ENCODE data around the gene VPS4A. TPM values are rescaled to one million over a fixed set of nuclear protein-coding genes. Genes with fewer than 3 reads are reported as not detected.

Gene VPS4A
- total RNA-seq, 1 experiment from 2014 or later, result 42.2 TPM

- Histone ChIP-seq H3K27me3 (ENCODE audit: insufficient read depth, low read length) (no peaks in the 10 kb centered on the region), H3K79me2 (ENCODE audit: insufficient read depth, low read length) (no peaks in the 10 kb centered on the region), H3K27ac (ENCODE audit: low read depth, low read length) (no peak overlapping the region), H3K9ac (ENCODE audit: low read length) (no peak overlapping the region), H3K36me3 (ENCODE audit: control insufficient read depth in 1 of 2, insufficient read depth in 2 of 2, low read length in 2 of 2) (peaks cover 0 to 17% of the 10 kb centered on the region in 2 experiments; a peak in 2 of 4 replicates), H3K4me3 (replicated peaks in 1 of 2; ENCODE audit: low read depth in 1 of 2, low read length in 2 of 2) (no peak overlapping the region), H2AFZ (ENCODE audit: low read depth, low read length, poor library complexity, severe bottlenecking) (no peak overlapping the region), H3K9me2 (ENCODE audit: insufficient read depth) (no peaks in the 10 kb centered on the region), H3K4me2 (ENCODE audit: low read length) (no peak overlapping the region), H4K20me1 (ENCODE audit: insufficient read depth) (no peaks in the 10 kb centered on the region), H3K4me1 (ENCODE audit: control insufficient read depth in 1 of 2, insufficient read depth in 2 of 2, low read length in 2 of 2) (no peaks in the 10 kb centered on the region), H3K9me3 (ENCODE audit: control insufficient read depth in 1 of 2, insufficient read depth in 1 of 2, low read depth in 1 of 2, low read length in 2 of 2) (no peaks in the 10 kb centered on the region)
- ChIA-PET CTCF (no interaction called here), POLR2A (interaction anchor here (1.1 kb wide), 1 partner anchor 13 kb away, joined by 3 read pairs; no protein-coding TSS in a partner anchor), RAD21 (ENCODE audit: low non-redundant PET in 1 of 2, low total read pairs in 2 of 2, uncharacterized antibody in 2 of 2, unreplicated experiment in 2 of 2) (no interaction called here)
- DNase-seq (ENCODE audit: low read depth, low spot score) (no peak), ATAC-seq (no peak)
- no TSS peak for BruUV-seq (replicated peaks)
- TF ChIP-seq ATF3 (IDR thresholded peaks at IDR 0.05), result no peak
- no peak for TF ChIP-seq YY1 (IDR thresholded peaks at IDR 0.05; ENCODE audit: extremely low read depth, insufficient replicate concordance, low read depth, low read length)
- TF ChIP-seq MAX (IDR thresholded peaks at IDR 0.05), result no peak
- TF ChIP-seq TCF7L2 (IDR thresholded peaks at IDR 0.05; ENCODE audit: borderline replicate concordance, extremely low read depth, insufficient read depth, insufficient read length), result no peak
- no peak for TF ChIP-seq SRF (IDR thresholded peaks at IDR 0.05; ENCODE audit: low read depth)
- no peak for TF ChIP-seq REST (IDR thresholded peaks at IDR 0.05; ENCODE audit: low read depth)
- no peak for TF ChIP-seq CBX3 (IDR thresholded peaks at IDR 0.05; ENCODE audit: low read depth)
- TF ChIP-seq ELF1 (IDR thresholded peaks at IDR 0.05; ENCODE audit: borderline replicate concordance, low read depth), result no peak
- no peak for TF ChIP-seq SP1 (IDR thresholded peaks at IDR 0.05; ENCODE audit: low read depth)
- no peak for TF ChIP-seq RAD21 (IDR thresholded peaks at IDR 0.05; ENCODE audit: low read depth)
- intact Hi-C loops (cut with micrococcal nuclease), result no loop called here
Measured at GRCh38 chr16:69302301-69302700, 8.8 kb upstream of the VPS4A start.

Data from HCT116 (cell line).